HepG2 (cell line): ENCODE data around the gene IL2RG. TPM values are rescaled to one million over a fixed set of nuclear protein-coding genes. Genes with fewer than 3 reads are reported as not detected.

Experiments
- CEBPB ChIP-seq: IDR thresholded peaks from 2 replicates; pipeline ENCODE4 v1.6.1; 2011; ENCODE audit warnings: low read depth, low read length, improper control_type of control experiment, borderline replicate concordance
- HNF4A ChIP-seq: sonication (generic); formaldehyde crosslinking; IDR thresholded peaks from 2 replicates; pipeline ENCODE4 v1.4.0; 2020; ENCODE audit warnings: missing genetic modification reagents
- JDP2 ChIP-seq: sonication (generic); formaldehyde crosslinking; IDR thresholded peaks from 2 replicates; pipeline ENCODE4 v1.8.1; 2022; ENCODE audit warnings: missing genetic modification reagents, borderline replicate concordance
- KDM2A ChIP-seq: sonication (generic); formaldehyde crosslinking; IDR thresholded peaks from 2 replicates; pipeline ENCODE4 v1.4.0; 2020; ENCODE audit warnings: low read depth, missing genetic modification reagents, borderline replicate concordance
- MED1 ChIP-seq: sonication (generic); formaldehyde crosslinking; IDR thresholded peaks from 2 replicates; pipeline ENCODE4 v1.4.0; 2020; ENCODE audit warnings: missing genetic modification reagents
- MEIS1 ChIP-seq: sonication (generic); formaldehyde crosslinking; IDR thresholded peaks from 2 replicates; pipeline ENCODE4 v1.9.0; 2021; ENCODE audit warnings: mild to moderate bottlenecking, missing genetic modification reagents, moderate library complexity, borderline replicate concordance
- NBN ChIP-seq: fragments of 450-650 bp; conservative IDR thresholded peaks from 2 replicates; pipeline ENCODE4 v1.6.1; 2017
- NFE2L2 ChIP-seq: fragments of 150-350 bp; IDR thresholded peaks from 2 replicates; pipeline ENCODE4 v1.6.1; 2014; ENCODE audit warnings: low read length
- POLR2A ChIP-seq, 2 experiments: IDR thresholded peaks; 2 replicates each; pipeline ENCODE4 v1.6.1; 2011; ENCODE audit warnings: low read depth in 2 of 2, low read length in 2 of 2, mild to moderate bottlenecking in 1 of 2, moderate library complexity in 1 of 2; ENCODE audit not compliant: insufficient read depth in 1 of 2
- ZNF430 ChIP-seq: sonication (generic); formaldehyde crosslinking; IDR thresholded peaks from 2 replicates; pipeline ENCODE4 v1.9.0; 2021; ENCODE audit warnings: mild to moderate bottlenecking, missing genetic modification reagents
- polyA plus RNA-seq, 8 experiments: library from polyadenylated mRNA; depleted of rRNA in 3 of 8; stranded (reverse) in 7 of 8; unstranded in 1 of 8; fragments of >200 nt; fragmentation: Illumina TruSeq in 4 of 8; extraction: Trizol in 4 of 8; gene quantifications; 2 replicates each; pipeline versions ENCODE4 v1.2.1 to v1.2.3, GENCODE V29; 2011 to 2016; ENCODE audit warnings: low read depth in 4 of 8, missing spikeins in 1 of 8, mixed read lengths in 1 of 8; ENCODE audit not compliant: insufficient read depth in 1 of 8
- total RNA-seq, 5 experiments: library from RNA; depleted of rRNA; stranded (reverse); fragments of >200 nt; fragmentation: Illumina TruSeq; extraction: Trizol; gene quantifications; 2 replicates each; pipeline ENCODE4 v1.2.3, GENCODE V29; 2016; ENCODE audit warnings: low read depth in 1 of 5
- TF ChIP-seq, protein P1 (sequence below): sonication (generic); formaldehyde crosslinking; IDR thresholded peaks from 2 replicates; pipeline ENCODE4 v1.5.1; 2020; ENCODE audit warnings: mild to moderate bottlenecking, missing genetic modification reagents, moderate library complexity
- TF ChIP-seq, protein P2 (sequence below): sonication (generic); formaldehyde crosslinking; IDR thresholded peaks from 2 replicates; pipeline ENCODE4 v1.5.0; 2020; ENCODE audit warnings: mild to moderate bottlenecking, missing genetic modification reagents, borderline replicate concordance
- TF ChIP-seq, protein P3 (sequence below): sonication (generic); formaldehyde crosslinking; IDR thresholded peaks from 2 replicates; pipeline ENCODE4 v1.5.1; 2020; ENCODE audit warnings: missing genetic modification reagents, mild to moderate bottlenecking, borderline replicate concordance
- TF ChIP-seq, protein P4 (sequence below): IDR thresholded peaks from 2 replicates; pipeline ENCODE4 v1.6.1; 2016; ENCODE audit warnings: control low read depth

Gene IL2RG
- total and polyA plus RNA-seq, 2 of the 13 experiments (the other 11 are each of a cell fraction or from before 2014, with no cell fraction given), result 0.98 TPM; not detected in 1

DNA sequence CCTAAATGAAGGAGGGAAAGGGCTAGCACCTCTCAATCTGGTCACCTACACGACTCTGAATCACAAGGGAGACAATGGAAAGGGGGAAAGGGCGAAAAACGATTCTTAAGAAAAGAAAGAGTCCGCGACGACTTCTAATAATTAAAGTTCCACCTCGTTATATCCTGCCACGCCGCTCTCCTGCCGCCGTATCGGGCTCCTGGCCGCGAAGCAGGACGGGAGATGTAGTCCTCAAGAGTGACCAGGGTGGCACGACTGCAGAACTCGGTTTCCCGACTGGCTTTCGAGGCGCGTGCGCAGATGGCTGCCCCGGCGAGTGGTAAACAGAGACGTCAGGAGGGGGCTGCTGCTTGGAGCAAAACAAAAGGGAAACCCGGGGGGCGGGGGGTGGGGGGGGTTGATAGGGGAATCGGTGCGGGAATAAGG, 15.8 kb downstream of the IL2RG start, which contains the start of gene FOXO4 (continued):
- TF ChIP-seq, protein P1, sequence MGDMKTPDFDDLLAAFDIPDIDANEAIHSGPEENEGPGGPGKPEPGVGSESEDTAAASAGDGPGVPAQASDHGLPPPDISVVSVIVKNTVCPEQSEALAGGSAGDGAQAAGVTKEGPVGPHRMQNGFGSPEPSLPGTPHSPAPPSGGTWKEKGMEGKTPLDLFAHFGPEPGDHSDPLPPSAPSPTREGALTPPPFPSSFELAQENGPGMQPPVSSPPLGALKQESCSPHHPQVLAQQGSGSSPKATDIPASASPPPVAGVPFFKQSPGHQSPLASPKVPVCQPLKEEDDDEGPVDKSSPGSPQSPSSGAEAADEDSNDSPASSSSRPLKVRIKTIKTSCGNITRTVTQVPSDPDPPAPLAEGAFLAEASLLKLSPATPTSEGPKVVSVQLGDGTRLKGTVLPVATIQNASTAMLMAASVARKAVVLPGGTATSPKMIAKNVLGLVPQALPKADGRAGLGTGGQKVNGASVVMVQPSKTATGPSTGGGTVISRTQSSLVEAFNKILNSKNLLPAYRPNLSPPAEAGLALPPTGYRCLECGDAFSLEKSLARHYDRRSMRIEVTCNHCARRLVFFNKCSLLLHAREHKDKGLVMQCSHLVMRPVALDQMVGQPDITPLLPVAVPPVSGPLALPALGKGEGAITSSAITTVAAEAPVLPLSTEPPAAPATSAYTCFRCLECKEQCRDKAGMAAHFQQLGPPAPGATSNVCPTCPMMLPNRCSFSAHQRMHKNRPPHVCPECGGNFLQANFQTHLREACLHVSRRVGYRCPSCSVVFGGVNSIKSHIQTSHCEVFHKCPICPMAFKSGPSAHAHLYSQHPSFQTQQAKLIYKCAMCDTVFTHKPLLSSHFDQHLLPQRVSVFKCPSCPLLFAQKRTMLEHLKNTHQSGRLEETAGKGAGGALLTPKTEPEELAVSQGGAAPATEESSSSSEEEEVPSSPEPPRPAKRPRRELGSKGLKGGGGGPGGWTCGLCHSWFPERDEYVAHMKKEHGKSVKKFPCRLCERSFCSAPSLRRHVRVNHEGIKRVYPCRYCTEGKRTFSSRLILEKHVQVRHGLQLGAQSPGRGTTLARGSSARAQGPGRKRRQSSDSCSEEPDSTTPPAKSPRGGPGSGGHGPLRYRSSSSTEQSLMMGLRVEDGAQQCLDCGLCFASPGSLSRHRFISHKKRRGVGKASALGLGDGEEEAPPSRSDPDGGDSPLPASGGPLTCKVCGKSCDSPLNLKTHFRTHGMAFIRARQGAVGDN, result peak; percentile 22; the same call in 1 of the 2 replicates
- TF ChIP-seq POLR2A (IDR thresholded peaks at IDR 0.05; ENCODE audit: insufficient read depth in 1 of 2, low read depth in 2 of 2, low read length in 2 of 2) (peak in 1 of 2 experiments; percentile 56; a peak in 2 of 4 replicates), MEIS1 (CRISPR knock-in tag) (no peak), ZNF430 (CRISPR knock-in tag) (no peak), MED1 (CRISPR knock-in tag) (no peak), NFE2L2 (no peak), JDP2 (CRISPR knock-in tag) (no peak), HNF4A (no peak), KDM2A (peak; percentile 17; the same call in 1 of the 2 replicates), NBN (no peak), CEBPB (no peak)
- TF ChIP-seq, protein P2, sequence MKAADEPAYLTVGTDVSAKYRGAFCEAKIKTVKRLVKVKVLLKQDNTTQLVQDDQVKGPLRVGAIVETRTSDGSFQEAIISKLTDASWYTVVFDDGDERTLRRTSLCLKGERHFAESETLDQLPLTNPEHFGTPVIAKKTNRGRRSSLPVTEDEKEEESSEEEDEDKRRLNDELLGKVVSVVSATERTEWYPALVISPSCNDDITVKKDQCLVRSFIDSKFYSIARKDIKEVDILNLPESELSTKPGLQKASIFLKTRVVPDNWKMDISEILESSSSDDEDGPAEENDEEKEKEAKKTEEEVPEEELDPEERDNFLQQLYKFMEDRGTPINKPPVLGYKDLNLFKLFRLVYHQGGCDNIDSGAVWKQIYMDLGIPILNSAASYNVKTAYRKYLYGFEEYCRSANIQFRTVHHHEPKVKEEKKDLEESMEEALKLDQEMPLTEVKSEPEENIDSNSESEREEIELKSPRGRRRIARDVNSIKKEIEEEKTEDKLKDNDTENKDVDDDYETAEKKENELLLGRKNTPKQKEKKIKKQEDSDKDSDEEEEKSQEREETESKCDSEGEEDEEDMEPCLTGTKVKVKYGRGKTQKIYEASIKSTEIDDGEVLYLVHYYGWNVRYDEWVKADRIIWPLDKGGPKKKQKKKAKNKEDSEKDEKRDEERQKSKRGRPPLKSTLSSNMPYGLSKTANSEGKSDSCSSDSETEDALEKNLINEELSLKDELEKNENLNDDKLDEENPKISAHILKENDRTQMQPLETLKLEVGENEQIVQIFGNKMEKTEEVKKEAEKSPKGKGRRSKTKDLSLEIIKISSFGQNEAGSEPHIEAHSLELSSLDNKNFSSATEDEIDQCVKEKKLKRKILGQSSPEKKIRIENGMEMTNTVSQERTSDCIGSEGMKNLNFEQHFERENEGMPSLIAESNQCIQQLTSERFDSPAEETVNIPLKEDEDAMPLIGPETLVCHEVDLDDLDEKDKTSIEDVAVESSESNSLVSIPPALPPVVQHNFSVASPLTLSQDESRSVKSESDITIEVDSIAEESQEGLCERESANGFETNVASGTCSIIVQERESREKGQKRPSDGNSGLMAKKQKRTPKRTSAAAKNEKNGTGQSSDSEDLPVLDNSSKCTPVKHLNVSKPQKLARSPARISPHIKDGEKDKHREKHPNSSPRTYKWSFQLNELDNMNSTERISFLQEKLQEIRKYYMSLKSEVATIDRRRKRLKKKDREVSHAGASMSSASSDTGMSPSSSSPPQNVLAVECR (CRISPR knock-in tag), result peak; percentile 31; the same call in 1 of the 2 replicates
- TF ChIP-seq, protein P3, sequence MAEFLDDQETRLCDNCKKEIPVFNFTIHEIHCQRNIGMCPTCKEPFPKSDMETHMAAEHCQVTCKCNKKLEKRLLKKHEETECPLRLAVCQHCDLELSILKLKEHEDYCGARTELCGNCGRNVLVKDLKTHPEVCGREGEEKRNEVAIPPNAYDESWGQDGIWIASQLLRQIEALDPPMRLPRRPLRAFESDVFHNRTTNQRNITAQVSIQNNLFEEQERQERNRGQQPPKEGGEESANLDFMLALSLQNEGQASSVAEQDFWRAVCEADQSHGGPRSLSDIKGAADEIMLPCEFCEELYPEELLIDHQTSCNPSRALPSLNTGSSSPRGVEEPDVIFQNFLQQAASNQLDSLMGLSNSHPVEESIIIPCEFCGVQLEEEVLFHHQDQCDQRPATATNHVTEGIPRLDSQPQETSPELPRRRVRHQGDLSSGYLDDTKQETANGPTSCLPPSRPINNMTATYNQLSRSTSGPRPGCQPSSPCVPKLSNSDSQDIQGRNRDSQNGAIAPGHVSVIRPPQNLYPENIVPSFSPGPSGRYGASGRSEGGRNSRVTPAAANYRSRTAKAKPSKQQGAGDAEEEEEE (CRISPR knock-in tag), result no peak
- TF ChIP-seq, protein P4, sequence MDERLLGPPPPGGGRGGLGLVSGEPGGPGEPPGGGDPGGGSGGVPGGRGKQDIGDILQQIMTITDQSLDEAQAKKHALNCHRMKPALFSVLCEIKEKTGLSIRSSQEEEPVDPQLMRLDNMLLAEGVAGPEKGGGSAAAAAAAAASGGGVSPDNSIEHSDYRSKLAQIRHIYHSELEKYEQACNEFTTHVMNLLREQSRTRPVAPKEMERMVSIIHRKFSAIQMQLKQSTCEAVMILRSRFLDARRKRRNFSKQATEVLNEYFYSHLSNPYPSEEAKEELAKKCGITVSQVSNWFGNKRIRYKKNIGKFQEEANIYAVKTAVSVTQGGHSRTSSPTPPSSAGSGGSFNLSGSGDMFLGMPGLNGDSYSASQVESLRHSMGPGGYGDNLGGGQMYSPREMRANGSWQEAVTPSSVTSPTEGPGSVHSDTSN (CRISPR knock-in tag), result no peak
